GM12891 (cell line): Measurements from ENCODE around the gene ALDH4A1.

Source experiments
- PAX5 ChIP-seq: IDR thresholded peaks from 2 replicates; pipeline ENCODE4 v1.6.1; 2011; ENCODE audit warnings: low read length, moderate library complexity, mild to moderate bottlenecking; ENCODE audit not compliant: insufficient read depth, severe bottlenecking
- POLR2A ChIP-seq: IDR thresholded peaks from 2 replicates; pipeline ENCODE4 v1.6.1; 2011; ENCODE audit warnings: low read depth, low read length, control low read depth
- POLR2AphosphoS5 ChIP-seq: IDR thresholded peaks from 2 replicates; pipeline ENCODE4 v1.6.1; 2011; ENCODE audit warnings: low read depth, low read length, control low read depth
- TAF1 ChIP-seq: IDR thresholded peaks from 2 replicates; pipeline ENCODE4 v1.6.1; 2011; ENCODE audit warnings: low read depth, low read length, control low read depth

- no peak for TF ChIP-seq POLR2A
- TF ChIP-seq POLR2AphosphoS5 = no peak
- TF ChIP-seq TAF1 = no peak
- TF ChIP-seq PAX5 = no peak
Observed at GRCh38 chr1:18937539-18937938, 35.2 kb upstream of the ALDH4A1 start.
